GM23248 (cell line): ENCODE measurements around the gene BMAL1. TPM values are rescaled to one million over a fixed set of nuclear protein-coding genes. Genes with fewer than 3 reads are reported as not detected.
"Not testable (repeated sequence)": the region's sequence is repeated elsewhere in the genome, so short reads cannot be mapped to it uniquely, and the experiment has no call there.

Experiments
- DNase-seq: peaks from one replicate; pipeline ENCODE4 v3.0.0-alpha.2; 2015
- H2AFZ ChIP-seq: fragments of 200-600 bp; sonication (generic); 2 replicates; pipeline ENCODE4 v1.6.1; 2016; ENCODE audit warnings: antibody characterized with exemption
- H3F3A ChIP-seq: fragments of 200-600 bp; sonication (generic); 2 replicates; pipeline ENCODE4 v1.6.1; 2016; ENCODE audit warnings: mild to moderate bottlenecking, antibody characterized with exemption, mixed run types; ENCODE audit not compliant: insufficient read depth
- H3K27ac ChIP-seq: fragments of 200-600 bp; sonication (generic); 2 replicates; pipeline ENCODE4 v1.5.1; 2016; ENCODE audit warnings: mild to moderate bottlenecking
- H3K27me3 ChIP-seq: fragments of 200-600 bp; sonication (generic); replicated peaks from 2 replicates; pipeline ENCODE4 v1.6.1; 2016; ENCODE audit warnings: mild to moderate bottlenecking; ENCODE audit not compliant: insufficient read depth
- H3K36me3 ChIP-seq: fragments of 200-600 bp; sonication (generic); 2 replicates; pipeline ENCODE4 v1.6.1; 2016; ENCODE audit warnings: low read depth, mild to moderate bottlenecking
- H3K4me1 ChIP-seq: fragments of 200-600 bp; sonication (generic); 2 replicates; pipeline ENCODE4 v1.6.1; 2016; ENCODE audit warnings: mild to moderate bottlenecking; ENCODE audit not compliant: insufficient read depth
- H3K4me2 ChIP-seq: fragments of 200-600 bp; sonication (generic); one replicate; pipeline ENCODE4 v1.6.1; 2016; ENCODE audit warnings: mild to moderate bottlenecking; ENCODE audit not compliant: unreplicated experiment
- H3K4me3 ChIP-seq: fragments of 200-600 bp; sonication (generic); 2 replicates; pipeline ENCODE4 v1.5.1; 2016; ENCODE audit warnings: mild to moderate bottlenecking
- H3K79me2 ChIP-seq: fragments of 200-600 bp; sonication (generic); 2 replicates; pipeline ENCODE4 v1.6.1; 2016; ENCODE audit warnings: mild to moderate bottlenecking; ENCODE audit not compliant: insufficient read depth
- H3K9ac ChIP-seq: fragments of 200-600 bp; sonication (generic); 2 replicates; pipeline ENCODE4 v1.6.1; 2016; ENCODE audit warnings: mild to moderate bottlenecking
- H3K9me2 ChIP-seq: fragments of 200-600 bp; sonication (generic); 2 replicates; pipeline ENCODE4 v1.6.1; 2016; ENCODE audit warnings: mixed run types, mild to moderate bottlenecking, moderate library complexity; ENCODE audit not compliant: insufficient read depth
- H3K9me3 ChIP-seq: fragments of 200-600 bp; sonication (generic); one replicate; pipeline ENCODE4 v1.6.1; 2017; ENCODE audit warnings: low read depth
- H4K20me1 ChIP-seq: fragments of 200-600 bp; sonication (generic); 2 replicates; pipeline ENCODE4 v1.6.0; 2016; ENCODE audit not compliant: insufficient read depth
- EZH2 ChIP-seq: fragments of 200-600 bp; sonication (generic); IDR thresholded peaks from 2 replicates; pipeline ENCODE4 v1.6.1; 2018; ENCODE audit warnings: antibody characterized with exemption, mild to moderate bottlenecking; ENCODE audit not compliant: insufficient read depth, poor library complexity, severe bottlenecking
- EZH2phosphoT487 ChIP-seq: fragments of 200-600 bp; sonication (generic); IDR thresholded peaks from 2 replicates; pipeline ENCODE4 v1.6.1; 2018; ENCODE audit warnings: antibody characterized with exemption, moderate library complexity, mild to moderate bottlenecking, low read depth; ENCODE audit not compliant: insufficient read depth
- WGBS, 2 experiments: methylation state at CpG; one replicate each; pipeline ENCODE4 v1.1.6; 2015 to 2017; ENCODE audit warnings: low lambda C conversion rate in 2 of 2, low coverage in 1 of 2; ENCODE audit errors: missing lambda C conversion rate in 2 of 2; 5-methylcytosine and 5-hydroxymethylcytosine counted together
- in situ Hi-C: fragments of 300-500 bp; cut with MboI; formaldehyde crosslinking; loops from 2 replicates; pipeline ENCODE4 v1.15.0; 2020
- polyA plus RNA-seq: library from polyadenylated mRNA; unstranded; fragments of >200 nt; fragmentation: Nextera tagmentation; extraction: Ambion mirVana; gene quantifications from 2 replicates; pipeline ENCODE4 v1.2.1, GENCODE V29; 2016
- total RNA-seq: library from RNA; depleted of rRNA; stranded (reverse); fragments of >200 nt; shearing (Covaris generic); gene quantifications from 2 replicates; pipeline ENCODE4 v1.2.3, GENCODE V29; 2014; rRNA removed

The BMAL1 gene
- total and polyA plus RNA-seq, 2 experiments from 2014 or later: 31.9 to 41.7 TPM

GRCh38 chr11:13429836-13430235 is 152.2 kb downstream of the BMAL1 start:
- Histone ChIP-seq H3K27me3 (no peaks in the 10 kb centered on the region), H3K4me2 (no peak overlapping the region), H3K9me2 (no peaks in the 10 kb centered on the region), H3K4me3 (no peak overlapping the region), H3K27ac (no peak overlapping the region), H3F3A (no peaks in the 10 kb centered on the region), H3K36me3 (peaks cover 6% of the 10 kb centered on the region; the same call in 1 of the 2 replicates), H3K79me2 (peaks cover 97% of the 10 kb centered on the region), H3K4me1 (no peaks in the 10 kb centered on the region), H4K20me1 (no peaks in the 10 kb centered on the region; the same call in 1 of the 2 replicates), H3K9ac (no peak overlapping the region), H3K9me3 (no peaks in the 10 kb centered on the region), H2AFZ (no peak overlapping the region)
- 99 to 100% methylated on average over 3 of the region's 3 CpGs for WGBS, 2 experiments
- in situ Hi-C loops: no loop called here
- DNase-seq: no peak
- no peak for TF ChIP-seq EZH2phosphoT487

GRCh38 chr11:13433437-13433836 is 155.8 kb downstream of the BMAL1 start:
- in situ Hi-C loops: no loop called here
- no peak overlapping the region for H3K4me2 ChIP-seq
- 0 out of 2 replicates have a peak, but pooled peaks cover 3% of the 10 kb centered on the region for H3K36me3 ChIP-seq
- H4K20me1 ChIP-seq: no peaks in the 10 kb centered on the region
- H3K9ac ChIP-seq: no peak overlapping the region
- DNase-seq: no peak
- peaks cover 11% of the 10 kb centered on the region for H3K4me1 ChIP-seq
- H3K4me3 ChIP-seq: no peak overlapping the region
- no peaks in the 10 kb centered on the region for H3K27me3 ChIP-seq
- H3F3A ChIP-seq: no peaks in the 10 kb centered on the region
- WGBS, 2 experiments: 98 to 100% methylated on average over 2 of the region's 2 CpGs
- TF ChIP-seq EZH2phosphoT487: no peak
- TF ChIP-seq EZH2: no peak
- H3K9me3 ChIP-seq: no peaks in the 10 kb centered on the region
- no peaks in the 10 kb centered on the region for H3K9me2 ChIP-seq
- no peak overlapping the region for H3K27ac ChIP-seq
- no peak overlapping the region for H2AFZ ChIP-seq
- H3K79me2 ChIP-seq: peaks cover 95% of the 10 kb centered on the region

GRCh38 chr11:13434247-13435205 is 156.9 kb downstream of the BMAL1 start:
- H3K79me2 ChIP-seq: peaks cover 94% of the 10 kb centered on the region
- in situ Hi-C loops: no loop called here
- 84% methylated on average over 6 of the region's 6 CpGs for WGBS, 2 experiments

GRCh38 chr11:13436836-13437235 is 159.2 kb downstream of the BMAL1 start:
- Histone ChIP-seq H3K4me1 (peaks cover 31% of the 10 kb centered on the region), H3K79me2 (peaks cover 90% of the 10 kb centered on the region), H3F3A (peaks cover 15% of the 10 kb centered on the region)
- H3K4me2 ChIP-seq, H4K20me1 ChIP-seq, H2AFZ ChIP-seq, H3K4me3 ChIP-seq, H3K36me3 ChIP-seq, H3K9me2 ChIP-seq, DNase-seq, H3K27ac ChIP-seq, H3K9me3 ChIP-seq, H3K9ac ChIP-seq, in situ Hi-C loops, H3K27me3 ChIP-seq: not testable (repeated sequence)
- 95 to 97% methylated on average over 7 of the region's 7 CpGs for WGBS, 2 experiments

More at GRCh38 chr11:13434247-13435205, 156.9 kb downstream of the BMAL1 start:
- no peak overlapping the region for H3K4me2 ChIP-seq
- 0 out of 2 replicates have a peak, but pooled peaks cover 5% of the 10 kb centered on the region for H3F3A ChIP-seq
- no peak overlapping the region for H3K4me3 ChIP-seq
- TF ChIP-seq EZH2phosphoT487 (no peak), EZH2 (no peak)
- H4K20me1 ChIP-seq: no peaks in the 10 kb centered on the region
- no peaks in the 10 kb centered on the region for H3K27me3 ChIP-seq
- no peak overlapping the region for H2AFZ ChIP-seq
- DNase-seq: no peak
- H3K4me1 ChIP-seq: peaks cover 20% of the 10 kb centered on the region
- no peaks in the 10 kb centered on the region for H3K36me3 ChIP-seq
- no peak overlapping the region for H3K9ac ChIP-seq
- H3K27ac ChIP-seq: no peak overlapping the region
- no peaks in the 10 kb centered on the region for H3K9me2 ChIP-seq
- no peaks in the 10 kb centered on the region for H3K9me3 ChIP-seq

Other genes with a start within 250 kb of the BMAL1 start
- 43.8 and 56.7 TPM in 2 replicates for gene BTBD10, start 185.4 kb downstream of the BMAL1 start, total RNA-seq
- 37.7 and 38.6 TPM in 2 replicates for gene BTBD10, start 185.4 kb downstream of the BMAL1 start, polyA plus RNA-seq
- gene PTH, start 218.2 kb downstream of the BMAL1 start, total RNA-seq: not detected in 2 replicates
- gene PTH, start 218.2 kb downstream of the BMAL1 start, polyA plus RNA-seq: not detected in 2 replicates